Neural cell (in vitro differentiated cells): ENCODE data around the gene AFF3. TPM values are rescaled to one million over a fixed set of nuclear protein-coding genes. Genes with fewer than 3 reads are reported as not detected.
A peak's percentile ranks its signal among the peaks of the same experiment; 100 is the strongest.

Experiments used
- H2AFZ ChIP-seq: fragments of 200-600, 300-800 bp; sonication (generic), shearing (Covaris generic); 2 replicates; pipeline ENCODE4 v1.6.0; 2014; ENCODE audit warnings: low read depth, mild to moderate bottlenecking, antibody characterized with exemption, low read length, moderate library complexity
- H3F3A ChIP-seq: fragments of 200-600 bp; shearing (Covaris generic); 2 replicates; pipeline ENCODE4 v1.6.1; 2016; ENCODE audit warnings: mild to moderate bottlenecking, moderate library complexity, mixed read lengths, antibody characterized with exemption, low read length; ENCODE audit not compliant: insufficient read depth, poor library complexity, severe bottlenecking
- H3K27ac ChIP-seq: fragments of 200-600, 300-800 bp; sonication (generic), shearing (Covaris generic); 2 replicates; pipeline ENCODE4 v1.5.1; 2014; ENCODE audit warnings: mild to moderate bottlenecking, low read length, moderate library complexity
- H3K27me3 ChIP-seq: fragments of 300-800, 200-600 bp; sonication (generic), shearing (Covaris generic); 2 replicates; pipeline ENCODE4 v1.6.0; 2014; ENCODE audit warnings: mild to moderate bottlenecking, low read depth, low read length, moderate library complexity; ENCODE audit not compliant: insufficient read depth
- H3K36me3 ChIP-seq: fragments of 300-800, 200-600 bp; sonication (generic), shearing (Covaris generic); 2 replicates; pipeline ENCODE4 v1.5.1; 2014; ENCODE audit warnings: mild to moderate bottlenecking, antibody characterized with exemption, low read length, moderate library complexity; ENCODE audit not compliant: insufficient read depth
- H3K4me2 ChIP-seq: fragments of 300-800, 200-600 bp; sonication (generic), shearing (Covaris generic); 2 replicates; pipeline ENCODE4 v1.6.0; 2014; ENCODE audit warnings: mild to moderate bottlenecking, low read length
- H3K4me3 ChIP-seq: fragments of 300-800, 200-600 bp; sonication (generic), shearing (Covaris generic); 2 replicates; pipeline ENCODE4 v1.5.1; 2014; ENCODE audit warnings: mild to moderate bottlenecking, low read length, moderate library complexity
- H3K79me2 ChIP-seq: fragments of 200-600 bp; shearing (Covaris generic); replicated peaks from 2 replicates; pipeline ENCODE4 v1.6.0; 2014; ENCODE audit warnings: mild to moderate bottlenecking, low read length, moderate library complexity; ENCODE audit not compliant: insufficient read depth
- H3K9ac ChIP-seq: fragments of 300-800, 200-600 bp; sonication (generic), shearing (Covaris generic); 2 replicates; pipeline ENCODE4 v1.6.1; 2016; ENCODE audit warnings: mild to moderate bottlenecking, low read length, mixed read lengths
- H3K9me2 ChIP-seq: fragments of 200-600 bp; shearing (Covaris generic); 2 replicates; pipeline ENCODE4 v1.6.1; 2016; ENCODE audit warnings: mild to moderate bottlenecking, low read length, mixed read lengths; ENCODE audit not compliant: insufficient read depth
- H3K9me3 ChIP-seq: fragments of 200-600, 300-800 bp; sonication (generic), shearing (Covaris generic); 2 replicates; pipeline ENCODE4 v1.6.1; 2016; ENCODE audit warnings: mild to moderate bottlenecking, mixed run types, low read length, moderate library complexity, mixed read lengths
- H4K20me1 ChIP-seq: fragments of 200-600 bp; shearing (Covaris generic); 2 replicates; pipeline ENCODE4 v1.6.1; 2016; ENCODE audit warnings: mild to moderate bottlenecking, mixed run types; ENCODE audit not compliant: insufficient read depth
- EP300 ChIP-seq: fragments of 450-650 bp; conservative IDR thresholded peaks from 2 replicates; pipeline ENCODE4 v1.6.1; 2014; ENCODE audit warnings: antibody characterized with exemption, mild to moderate bottlenecking, moderate library complexity; ENCODE audit not compliant: poor library complexity, severe bottlenecking
- EZH2 ChIP-seq: fragments of 200-600, 300-800 bp; shearing (Covaris generic), sonication (generic); IDR thresholded peaks from 2 replicates; pipeline ENCODE4 v1.6.1; 2014; ENCODE audit warnings: antibody characterized with exemption, low read length, borderline replicate concordance, mild to moderate bottlenecking; ENCODE audit not compliant: insufficient read depth, poor library complexity, severe bottlenecking
- MXI1 ChIP-seq: fragments of 450-650 bp; conservative IDR thresholded peaks from 2 replicates; pipeline ENCODE4 v1.6.1; 2014; ENCODE audit warnings: antibody characterized with exemption, mild to moderate bottlenecking; ENCODE audit not compliant: poor library complexity, severe bottlenecking
- POLR2AphosphoS5 ChIP-seq: IDR thresholded peaks from 2 replicates; pipeline ENCODE4 v1.6.1; 2012
- RAD21 ChIP-seq: fragments of 450-650 bp; conservative IDR thresholded peaks from 2 replicates; pipeline ENCODE4 v1.6.1; 2014; ENCODE audit warnings: antibody characterized with exemption, mild to moderate bottlenecking, moderate library complexity
- SMC3 ChIP-seq: fragments of 450-650 bp; conservative IDR thresholded peaks from 2 replicates; pipeline ENCODE4 v1.6.1; 2014; ENCODE audit warnings: antibody characterized with exemption, mild to moderate bottlenecking, moderate library complexity; ENCODE audit not compliant: poor library complexity
- TAF1 ChIP-seq: IDR thresholded peaks from 2 replicates; pipeline ENCODE4 v1.6.1; 2012; ENCODE audit warnings: low read depth
- polyA plus RNA-seq: library from polyadenylated mRNA; depleted of rRNA; stranded (reverse); fragments of >200 nt; gene quantifications from 2 replicates; pipeline ENCODE4 v1.2.3, GENCODE V29; 2014
- TF ChIP-seq, protein P1 (sequence below): IDR thresholded peaks from 2 replicates; pipeline ENCODE4 v1.6.1; 2012; ENCODE audit warnings: borderline replicate concordance
- TF ChIP-seq, protein P2 (sequence below): fragments of 450-650 bp; IDR thresholded peaks from 2 replicates; pipeline ENCODE4 v1.5.1; 2014; ENCODE audit warnings: antibody characterized with exemption, mild to moderate bottlenecking, moderate library complexity; ENCODE audit not compliant: poor library complexity, severe bottlenecking

Gene AFF3
- polyA plus RNA-seq, 1 donor from 2014 or later: 5.1 TPM

DNA sequence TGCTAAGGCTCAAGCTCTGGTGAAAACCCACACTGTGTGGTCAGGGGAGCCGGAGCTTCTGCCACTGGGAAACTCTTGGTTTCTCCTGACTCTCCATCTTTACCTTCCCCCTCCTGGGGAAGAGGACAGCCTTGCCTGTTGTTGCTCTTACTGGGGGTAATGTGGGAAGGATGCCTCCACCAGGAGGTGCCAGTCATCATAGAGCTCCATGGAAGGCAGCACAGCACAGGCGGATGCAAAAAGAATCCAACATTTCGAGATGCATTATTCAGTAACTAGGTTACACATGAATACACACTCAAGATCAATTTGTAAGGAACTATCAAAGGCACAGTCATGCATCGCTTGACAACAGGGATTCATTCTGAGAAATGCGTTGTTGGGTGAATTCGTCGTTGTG lies 322.6 kb downstream of the AFF3 start:
- no peak overlapping the region for H2AFZ ChIP-seq
- H3K4me2 ChIP-seq: no peak overlapping the region
- H3K4me3 ChIP-seq: no peak overlapping the region
- TF ChIP-seq SMC3: peak; percentile 22
- TF ChIP-seq RAD21: peak; percentile 17
- TF ChIP-seq TAF1: no peak
- no peaks in the 10 kb centered on the region for H3K27me3 ChIP-seq
- H3K9me3 ChIP-seq: no peaks in the 10 kb centered on the region
- no peaks in the 10 kb centered on the region for H3F3A ChIP-seq
- no peaks in the 10 kb centered on the region for H3K36me3 ChIP-seq
- no peak overlapping the region for H3K9ac ChIP-seq
- H3K27ac ChIP-seq: no peak overlapping the region
- no peaks in the 10 kb centered on the region for H3K79me2 ChIP-seq
- no peaks in the 10 kb centered on the region for H4K20me1 ChIP-seq
- H3K9me2 ChIP-seq: no peaks in the 10 kb centered on the region

DNA sequence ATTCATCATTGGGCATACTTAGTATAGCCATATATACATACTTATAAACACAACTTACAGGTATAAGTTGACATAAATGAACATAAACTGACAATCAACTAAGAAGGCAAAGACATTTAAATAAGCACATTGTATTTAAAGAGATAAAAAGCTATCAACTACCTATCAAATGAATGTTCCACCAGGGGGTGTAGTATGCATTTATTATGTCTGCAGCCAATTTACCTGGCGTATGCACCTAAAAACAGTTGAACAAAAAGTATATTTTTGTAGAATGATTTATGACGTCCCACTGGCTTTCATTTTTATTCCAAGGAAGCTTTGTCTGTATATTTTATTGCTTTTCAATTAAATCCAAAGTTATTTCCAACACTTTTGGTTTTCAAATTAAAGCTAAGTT lies 323.5 kb downstream of the AFF3 start:
- Histone ChIP-seq H3K9me2 (no peaks in the 10 kb centered on the region), H3K27ac (no peak overlapping the region), H3K9ac (no peak overlapping the region), H3K4me2 (no peak overlapping the region), H4K20me1 (no peaks in the 10 kb centered on the region), H3K27me3 (no peaks in the 10 kb centered on the region), H2AFZ (no peak overlapping the region), H3F3A (no peaks in the 10 kb centered on the region), H3K36me3 (no peaks in the 10 kb centered on the region), H3K79me2 (no peaks in the 10 kb centered on the region), H3K4me3 (no peak overlapping the region), H3K9me3 (no peaks in the 10 kb centered on the region)
- TF ChIP-seq POLR2AphosphoS5: no peak
- TF ChIP-seq, protein P1, sequence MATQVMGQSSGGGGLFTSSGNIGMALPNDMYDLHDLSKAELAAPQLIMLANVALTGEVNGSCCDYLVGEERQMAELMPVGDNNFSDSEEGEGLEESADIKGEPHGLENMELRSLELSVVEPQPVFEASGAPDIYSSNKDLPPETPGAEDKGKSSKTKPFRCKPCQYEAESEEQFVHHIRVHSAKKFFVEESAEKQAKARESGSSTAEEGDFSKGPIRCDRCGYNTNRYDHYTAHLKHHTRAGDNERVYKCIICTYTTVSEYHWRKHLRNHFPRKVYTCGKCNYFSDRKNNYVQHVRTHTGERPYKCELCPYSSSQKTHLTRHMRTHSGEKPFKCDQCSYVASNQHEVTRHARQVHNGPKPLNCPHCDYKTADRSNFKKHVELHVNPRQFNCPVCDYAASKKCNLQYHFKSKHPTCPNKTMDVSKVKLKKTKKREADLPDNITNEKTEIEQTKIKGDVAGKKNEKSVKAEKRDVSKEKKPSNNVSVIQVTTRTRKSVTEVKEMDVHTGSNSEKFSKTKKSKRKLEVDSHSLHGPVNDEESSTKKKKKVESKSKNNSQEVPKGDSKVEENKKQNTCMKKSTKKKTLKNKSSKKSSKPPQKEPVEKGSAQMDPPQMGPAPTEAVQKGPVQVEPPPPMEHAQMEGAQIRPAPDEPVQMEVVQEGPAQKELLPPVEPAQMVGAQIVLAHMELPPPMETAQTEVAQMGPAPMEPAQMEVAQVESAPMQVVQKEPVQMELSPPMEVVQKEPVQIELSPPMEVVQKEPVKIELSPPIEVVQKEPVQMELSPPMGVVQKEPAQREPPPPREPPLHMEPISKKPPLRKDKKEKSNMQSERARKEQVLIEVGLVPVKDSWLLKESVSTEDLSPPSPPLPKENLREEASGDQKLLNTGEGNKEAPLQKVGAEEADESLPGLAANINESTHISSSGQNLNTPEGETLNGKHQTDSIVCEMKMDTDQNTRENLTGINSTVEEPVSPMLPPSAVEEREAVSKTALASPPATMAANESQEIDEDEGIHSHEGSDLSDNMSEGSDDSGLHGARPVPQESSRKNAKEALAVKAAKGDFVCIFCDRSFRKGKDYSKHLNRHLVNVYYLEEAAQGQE: no peak
- no peak for TF ChIP-seq TAF1
- TF ChIP-seq MXI1: no peak
- no peak for TF ChIP-seq EZH2
- peak; percentile 44 for TF ChIP-seq SMC3
- TF ChIP-seq, protein P2, sequence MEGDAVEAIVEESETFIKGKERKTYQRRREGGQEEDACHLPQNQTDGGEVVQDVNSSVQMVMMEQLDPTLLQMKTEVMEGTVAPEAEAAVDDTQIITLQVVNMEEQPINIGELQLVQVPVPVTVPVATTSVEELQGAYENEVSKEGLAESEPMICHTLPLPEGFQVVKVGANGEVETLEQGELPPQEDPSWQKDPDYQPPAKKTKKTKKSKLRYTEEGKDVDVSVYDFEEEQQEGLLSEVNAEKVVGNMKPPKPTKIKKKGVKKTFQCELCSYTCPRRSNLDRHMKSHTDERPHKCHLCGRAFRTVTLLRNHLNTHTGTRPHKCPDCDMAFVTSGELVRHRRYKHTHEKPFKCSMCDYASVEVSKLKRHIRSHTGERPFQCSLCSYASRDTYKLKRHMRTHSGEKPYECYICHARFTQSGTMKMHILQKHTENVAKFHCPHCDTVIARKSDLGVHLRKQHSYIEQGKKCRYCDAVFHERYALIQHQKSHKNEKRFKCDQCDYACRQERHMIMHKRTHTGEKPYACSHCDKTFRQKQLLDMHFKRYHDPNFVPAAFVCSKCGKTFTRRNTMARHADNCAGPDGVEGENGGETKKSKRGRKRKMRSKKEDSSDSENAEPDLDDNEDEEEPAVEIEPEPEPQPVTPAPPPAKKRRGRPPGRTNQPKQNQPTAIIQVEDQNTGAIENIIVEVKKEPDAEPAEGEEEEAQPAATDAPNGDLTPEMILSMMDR: peak; percentile 35
- peak; percentile 51 for TF ChIP-seq RAD21
- no peak for TF ChIP-seq EP300

DNA sequence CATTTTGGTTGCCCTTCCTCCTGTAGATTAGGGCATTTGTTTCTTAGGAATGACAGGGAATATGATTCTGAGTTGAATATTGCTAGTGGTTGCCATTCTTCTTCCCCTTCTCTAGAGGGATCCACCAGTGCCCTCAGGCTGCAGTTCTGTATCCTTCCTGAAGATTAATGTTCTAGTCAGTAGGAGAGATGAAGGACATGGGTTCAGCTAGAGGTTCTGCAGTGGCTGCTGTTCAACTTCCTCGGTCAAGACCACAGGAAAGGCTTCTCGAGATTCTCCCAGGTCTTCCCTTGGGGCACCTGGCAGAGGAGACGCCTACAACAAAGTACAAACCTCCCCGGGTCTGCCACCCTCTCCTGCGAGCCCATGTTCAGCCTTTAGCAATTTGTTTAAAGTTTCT lies 325.5 kb downstream of the AFF3 start:
- no peaks in the 10 kb centered on the region for H3K9me2 ChIP-seq
- no peak for TF ChIP-seq MXI1
- no peak for TF ChIP-seq POLR2AphosphoS5
- no peak for TF ChIP-seq EZH2
- TF ChIP-seq RAD21: no peak
- TF ChIP-seq SMC3: no peak
- no peak for TF ChIP-seq TAF1
- TF ChIP-seq, protein P2: no peak
- TF ChIP-seq EP300: no peak
- TF ChIP-seq, protein P1: no peak
- no peak overlapping the region for H3K4me2 ChIP-seq
- no peaks in the 10 kb centered on the region for H3F3A ChIP-seq
- no peaks in the 10 kb centered on the region for H3K79me2 ChIP-seq
- H2AFZ ChIP-seq: no peak overlapping the region
- no peak overlapping the region for H3K27ac ChIP-seq
- H3K36me3 ChIP-seq: no peaks in the 10 kb centered on the region
- H3K27me3 ChIP-seq: no peaks in the 10 kb centered on the region
- H3K9me3 ChIP-seq: no peaks in the 10 kb centered on the region
- no peak overlapping the region for H3K4me3 ChIP-seq
- H3K9ac ChIP-seq: no peak overlapping the region
- no peaks in the 10 kb centered on the region for H4K20me1 ChIP-seq
